Esophagus muscularis mucosa (tissue), 3 donors: ENCODE data around the gene SH3BP5L.

Experiments
- POLR2A ChIP-seq: fragments of 450-650 bp; IDR thresholded peaks from one replicate; pipeline ENCODE4 v1.6.1; 2017; ENCODE audit warnings: antibody characterized with exemption, moderate library complexity, mild to moderate bottlenecking, low read depth
- TF ChIP-seq, protein P1 (sequence below), 3 experiments: fragments of 200-600 bp in 2 of 3; fragments of 450-650 bp in 1 of 3; sonication (generic) in 2 of 3; IDR thresholded peaks; one replicate each; pipeline ENCODE4 v1.5.1; 2017 to 2019; ENCODE audit warnings: antibody characterized with exemption in 3 of 3, mild to moderate bottlenecking in 2 of 3, moderate library complexity in 1 of 3

DNA sequence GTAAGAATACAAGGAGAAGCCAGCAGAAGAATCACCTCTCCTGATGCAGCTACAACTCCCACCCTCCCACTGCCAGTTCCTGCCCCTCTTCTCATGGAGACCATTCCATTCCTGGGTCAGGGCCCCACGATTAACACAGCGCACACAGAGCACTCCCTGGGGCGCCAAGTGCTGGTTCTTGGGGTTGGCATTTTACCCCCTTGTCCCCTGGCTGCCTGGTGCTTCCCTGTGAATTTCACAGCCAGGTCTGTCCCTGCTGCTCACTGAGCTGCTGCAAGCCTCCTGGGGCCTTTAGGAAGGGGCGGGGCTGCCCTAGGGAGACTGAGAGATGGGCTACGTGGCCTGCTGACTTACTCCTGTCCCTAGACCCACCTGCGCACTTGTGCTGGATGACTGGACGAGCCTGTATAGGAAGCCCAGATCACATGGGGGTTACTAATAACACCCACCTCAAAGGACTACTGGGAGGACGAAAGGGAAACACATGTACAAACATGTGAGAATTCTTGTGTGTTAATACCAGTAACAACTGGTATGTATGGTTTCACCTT is 17.1 kb upstream of the SH3BP5L start:
- TF ChIP-seq, protein P1, sequence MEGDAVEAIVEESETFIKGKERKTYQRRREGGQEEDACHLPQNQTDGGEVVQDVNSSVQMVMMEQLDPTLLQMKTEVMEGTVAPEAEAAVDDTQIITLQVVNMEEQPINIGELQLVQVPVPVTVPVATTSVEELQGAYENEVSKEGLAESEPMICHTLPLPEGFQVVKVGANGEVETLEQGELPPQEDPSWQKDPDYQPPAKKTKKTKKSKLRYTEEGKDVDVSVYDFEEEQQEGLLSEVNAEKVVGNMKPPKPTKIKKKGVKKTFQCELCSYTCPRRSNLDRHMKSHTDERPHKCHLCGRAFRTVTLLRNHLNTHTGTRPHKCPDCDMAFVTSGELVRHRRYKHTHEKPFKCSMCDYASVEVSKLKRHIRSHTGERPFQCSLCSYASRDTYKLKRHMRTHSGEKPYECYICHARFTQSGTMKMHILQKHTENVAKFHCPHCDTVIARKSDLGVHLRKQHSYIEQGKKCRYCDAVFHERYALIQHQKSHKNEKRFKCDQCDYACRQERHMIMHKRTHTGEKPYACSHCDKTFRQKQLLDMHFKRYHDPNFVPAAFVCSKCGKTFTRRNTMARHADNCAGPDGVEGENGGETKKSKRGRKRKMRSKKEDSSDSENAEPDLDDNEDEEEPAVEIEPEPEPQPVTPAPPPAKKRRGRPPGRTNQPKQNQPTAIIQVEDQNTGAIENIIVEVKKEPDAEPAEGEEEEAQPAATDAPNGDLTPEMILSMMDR (IDR thresholded peaks at IDR 0.05), result no peak
- no peak for TF ChIP-seq POLR2A
